ENCODE measurements around the gene GRID1. TPM values are rescaled to one million over a fixed set of nuclear protein-coding genes. Genes with fewer than 3 reads are reported as not detected.

Gene GRID1
- total RNA-seq, 1 donor from 2014 or later: 1.1 TPM

- no peak overlapping the region for H3K4me3 Mint-ChIP-seq
- no peaks in the 10 kb centered on the region for H3K27me3 Mint-ChIP-seq (ENCODE audit: low read depth)
- no peak for DNase-seq (ENCODE audit: low read depth, low spot score)
- no peak for TF ChIP-seq CTCF (conservative IDR thresholded peaks at IDR 0.05)
- H3K36me3 Mint-ChIP-seq (ENCODE audit: low read depth): no peaks in the 10 kb centered on the region
- no peaks in the 10 kb centered on the region for H3K4me1 Mint-ChIP-seq
- no peak overlapping the region for H3K27ac Mint-ChIP-seq (ENCODE audit: unreplicated experiment)
- H3K9me3 Mint-ChIP-seq: no peaks in the 10 kb centered on the region
These were observed 624.8 kb downstream of the GRID1 start for GRCh38 chr10:85741626-85742300.

- TF ChIP-seq CTCF (conservative IDR thresholded peaks at IDR 0.05): no peak
- H3K4me3 Mint-ChIP-seq: no peak overlapping the region
- no peak overlapping the region for H3K27ac Mint-ChIP-seq (ENCODE audit: unreplicated experiment)
- DNase-seq (ENCODE audit: low read depth, low spot score): no peak
- no peaks in the 10 kb centered on the region for H3K9me3 Mint-ChIP-seq
- peaks cover 5% of the 10 kb centered on the region for H3K27me3 Mint-ChIP-seq (ENCODE audit: low read depth)
- H3K4me1 Mint-ChIP-seq: no peaks in the 10 kb centered on the region
- H3K36me3 Mint-ChIP-seq (ENCODE audit: low read depth): no peaks in the 10 kb centered on the region
These were observed 630.6 kb downstream of the GRID1 start for GRCh38 chr10:85735997-85736396.

GRCh38 chr10:85734791-85735190, 631.8 kb downstream of the GRID1 start:
- TF ChIP-seq CTCF (conservative IDR thresholded peaks at IDR 0.05): no peak
- Mint-ChIP-seq H3K4me3 (no peak overlapping the region), H3K9me3 (no peaks in the 10 kb centered on the region), H3K4me1 (no peaks in the 10 kb centered on the region), H3K27ac (ENCODE audit: unreplicated experiment) (no peak overlapping the region), H3K27me3 (ENCODE audit: low read depth) (peaks cover 5% of the 10 kb centered on the region), H3K36me3 (ENCODE audit: low read depth) (no peaks in the 10 kb centered on the region)
- DNase-seq (ENCODE audit: low read depth, low spot score): no peak

GRCh38 chr10:85724215-85724614, 642.4 kb downstream of the GRID1 start:
- H3K36me3 Mint-ChIP-seq (ENCODE audit: low read depth): no peaks in the 10 kb centered on the region
- no peak for TF ChIP-seq CTCF (conservative IDR thresholded peaks at IDR 0.05)
- H3K27me3 Mint-ChIP-seq (ENCODE audit: low read depth): no peaks in the 10 kb centered on the region
- peaks cover 2% of the 10 kb centered on the region for H3K9me3 Mint-ChIP-seq
- no peaks in the 10 kb centered on the region for H3K4me1 Mint-ChIP-seq
- H3K27ac Mint-ChIP-seq (ENCODE audit: unreplicated experiment): no peak overlapping the region
- no peak overlapping the region for H3K4me3 Mint-ChIP-seq
- no peak for DNase-seq (ENCODE audit: low read depth, low spot score)

- no peak for TF ChIP-seq CTCF (conservative IDR thresholded peaks at IDR 0.05)
- no peak for DNase-seq (ENCODE audit: low read depth, low spot score)
- Mint-ChIP-seq H3K9me3 (no peaks in the 10 kb centered on the region), H3K27ac (ENCODE audit: unreplicated experiment) (no peak overlapping the region), H3K4me1 (no peaks in the 10 kb centered on the region), H3K36me3 (ENCODE audit: low read depth) (no peaks in the 10 kb centered on the region), H3K4me3 (no peak overlapping the region), H3K27me3 (ENCODE audit: low read depth) (no peaks in the 10 kb centered on the region)
These were observed 645.5 kb downstream of the GRID1 start for GRCh38 chr10:85720931-85721590.

Measured in neural crest cell (in vitro differentiated cells).